Natural killer cell (primary cell): ENCODE measurements around the gene AUTS2. TPM values are rescaled to one million over a fixed set of nuclear protein-coding genes. Genes with fewer than 3 reads are reported as not detected.

Source experiments
- ATAC-seq, 3 donors: fragments of 150-1000 bp in 2 of 3; fragments of 200-7000 bp in 1 of 3; cut with Tn5 transposase; 1 replicate in 1 of 3; 2 replicates in 2 of 3; pipeline ENCODE4 v1.10.0; 2021; ENCODE audit warnings: mild to moderate bottlenecking in 2 of 3, moderate library complexity in 2 of 3
- DNase-seq, 2 donors: peaks; one replicate each; pipeline versions ENCODE4 v3.0.0 to v3.0.0-alpha.2; 2013 to 2021; ENCODE audit warnings: mixed read lengths in 1 of 2
- H3K27ac ChIP-seq: one replicate; pipeline ENCODE4 v1.5.1; 2013; ENCODE audit warnings: mild to moderate bottlenecking, low read length
- H3K27me3 ChIP-seq: one replicate; pipeline ENCODE4 v1.6.1; 2013; ENCODE audit warnings: low read length; ENCODE audit not compliant: control insufficient read depth, insufficient read depth
- H3K36me3 ChIP-seq: one replicate; pipeline ENCODE4 v1.6.1; 2013; ENCODE audit warnings: low read length; ENCODE audit not compliant: control insufficient read depth, insufficient read depth
- H3K4me1 ChIP-seq: one replicate; pipeline ENCODE4 v1.6.1; 2013; ENCODE audit warnings: low read length; ENCODE audit not compliant: control insufficient read depth, insufficient read depth
- H3K4me3 ChIP-seq: one replicate; pipeline ENCODE4 v1.5.1; 2013; ENCODE audit warnings: low read length
- H3K9me3 ChIP-seq: one replicate; pipeline ENCODE4 v1.6.1; 2013; ENCODE audit warnings: low read length; ENCODE audit not compliant: control insufficient read depth, insufficient read depth
- H3K27ac Mint-ChIP-seq, 2 donors: one replicate each; pipeline ENCODE4 v1.8.0; 2022; ENCODE audit warnings: mild to moderate bottlenecking in 2 of 2, mixed read lengths in 2 of 2, moderate library complexity in 1 of 2
- H3K27me3 Mint-ChIP-seq, 2 donors: one replicate each; pipeline ENCODE4 v1.8.0; 2022; ENCODE audit warnings: low read depth in 2 of 2, mixed read lengths in 2 of 2
- H3K36me3 Mint-ChIP-seq: one replicate; pipeline ENCODE4 v1.8.0; 2022; ENCODE audit warnings: mixed read lengths
- H3K4me1 Mint-ChIP-seq, 2 donors: one replicate each; pipeline ENCODE4 v1.8.0; 2022; ENCODE audit warnings: mixed read lengths in 2 of 2
- H3K4me3 Mint-ChIP-seq: one replicate; pipeline ENCODE4 v1.8.0; 2022; ENCODE audit warnings: mild to moderate bottlenecking, moderate library complexity, mixed read lengths
- H3K9me3 Mint-ChIP-seq, 2 donors: one replicate each; pipeline ENCODE4 v1.8.0; 2022; ENCODE audit warnings: mixed read lengths in 2 of 2
- WGBS: methylation state at CpG from one replicate; pipeline ENCODE4 v1.1.7; 2013; ENCODE audit warnings: missing lambda C conversion rate; ENCODE audit not compliant: insufficient coverage; 5-methylcytosine and 5-hydroxymethylcytosine counted together
- intact Hi-C: fragments of 100-400 bp; cut with micrococcal nuclease; formaldehyde crosslinking; loops from one replicate; pipeline ENCODE4 v1.14.2; 2022
- total RNA-seq, 4 donors: library from RNA; stranded (reverse); fragments of 120-200 nt in 1 of 4; gene quantifications; one replicate each; pipeline versions ENCODE4 v1.2.3 to v1.2.4, GENCODE V29; 2013 to 2022
- TF ChIP-seq, protein P1 (sequence below): fragments of 200-600 bp; IDR thresholded peaks from one replicate; pipeline ENCODE4 v1.8.0; 2022; ENCODE audit warnings: antibody characterized with exemption

The AUTS2 gene
- total RNA-seq, 3 donors from 2014 or later (not counting 1 experiment from before 2014, with no cell fraction given) = 147 to 197 (median 155) TPM

GRCh38 chr7:69864274-69864673 lies 266.0 kb downstream of the AUTS2 start:
- WGBS = 87% methylated on average over 1 of the region's 1 CpG
- Mint-ChIP-seq H3K4me3 (no peak overlapping the region), H3K9me3 (no peaks in the 10 kb centered on the region), H3K4me1 (peaks cover 4 to 5% of the 10 kb centered on the region in 2 donors), H3K27me3 (peaks cover 3 to 7% of the 10 kb centered on the region in 2 donors), H3K27ac (no peak overlapping the region), H3K36me3 (peaks cover 6% of the 10 kb centered on the region)
- Histone ChIP-seq H3K4me3 (no peak overlapping the region), H3K27ac (no peak overlapping the region), H3K36me3 (no peaks in the 10 kb centered on the region), H3K4me1 (no peaks in the 10 kb centered on the region), H3K9me3 (no peaks in the 10 kb centered on the region), H3K27me3 (no peaks in the 10 kb centered on the region)
- DNase-seq (no peak), ATAC-seq (no peak)
- TF ChIP-seq, protein P1, sequence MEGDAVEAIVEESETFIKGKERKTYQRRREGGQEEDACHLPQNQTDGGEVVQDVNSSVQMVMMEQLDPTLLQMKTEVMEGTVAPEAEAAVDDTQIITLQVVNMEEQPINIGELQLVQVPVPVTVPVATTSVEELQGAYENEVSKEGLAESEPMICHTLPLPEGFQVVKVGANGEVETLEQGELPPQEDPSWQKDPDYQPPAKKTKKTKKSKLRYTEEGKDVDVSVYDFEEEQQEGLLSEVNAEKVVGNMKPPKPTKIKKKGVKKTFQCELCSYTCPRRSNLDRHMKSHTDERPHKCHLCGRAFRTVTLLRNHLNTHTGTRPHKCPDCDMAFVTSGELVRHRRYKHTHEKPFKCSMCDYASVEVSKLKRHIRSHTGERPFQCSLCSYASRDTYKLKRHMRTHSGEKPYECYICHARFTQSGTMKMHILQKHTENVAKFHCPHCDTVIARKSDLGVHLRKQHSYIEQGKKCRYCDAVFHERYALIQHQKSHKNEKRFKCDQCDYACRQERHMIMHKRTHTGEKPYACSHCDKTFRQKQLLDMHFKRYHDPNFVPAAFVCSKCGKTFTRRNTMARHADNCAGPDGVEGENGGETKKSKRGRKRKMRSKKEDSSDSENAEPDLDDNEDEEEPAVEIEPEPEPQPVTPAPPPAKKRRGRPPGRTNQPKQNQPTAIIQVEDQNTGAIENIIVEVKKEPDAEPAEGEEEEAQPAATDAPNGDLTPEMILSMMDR = no peak
- intact Hi-C loops = no loop called here

- no peaks in the 10 kb centered on the region for H3K9me3 Mint-ChIP-seq
- H3K27ac Mint-ChIP-seq = no peak overlapping the region
- H3K27ac ChIP-seq = no peak overlapping the region
- H3K36me3 ChIP-seq = no peaks in the 10 kb centered on the region
- peaks cover 3% of the 10 kb centered on the region in 2 donors for H3K27me3 Mint-ChIP-seq
- intact Hi-C loops = no loop called here
- no peaks in the 10 kb centered on the region for H3K27me3 ChIP-seq
- peaks cover 0 to 5% of the 10 kb centered on the region in 2 donors for H3K4me1 Mint-ChIP-seq
- H3K4me1 ChIP-seq = no peaks in the 10 kb centered on the region
- H3K4me3 Mint-ChIP-seq = no peak overlapping the region
- TF ChIP-seq, protein P1 = no peak
- WGBS = 53% methylated on average over 3 of the region's 4 CpGs
- peaks cover 1% of the 10 kb centered on the region for H3K36me3 Mint-ChIP-seq
- ATAC-seq (no peak), DNase-seq (no peak)
- no peak overlapping the region for H3K4me3 ChIP-seq
- H3K9me3 ChIP-seq = no peaks in the 10 kb centered on the region
Measured at GRCh38 chr7:69864822-69865221, 266.5 kb downstream of the AUTS2 start.

GRCh38 chr7:69868921-69869320 lies 270.6 kb downstream of the AUTS2 start:
- TF ChIP-seq, protein P1 = no peak
- no peaks in the 10 kb centered on the region for H3K9me3 Mint-ChIP-seq
- Histone ChIP-seq H3K9me3 (no peaks in the 10 kb centered on the region), H3K27me3 (no peaks in the 10 kb centered on the region), H3K27ac (no peak overlapping the region), H3K4me1 (peaks cover 9% of the 10 kb centered on the region), H3K4me3 (no peak overlapping the region), H3K36me3 (no peaks in the 10 kb centered on the region)
- H3K36me3 Mint-ChIP-seq = no peaks in the 10 kb centered on the region
- 86% methylated on average over 4 of the region's 4 CpGs for WGBS
- DNase-seq = no peak
- intact Hi-C loops = no loop called here
- H3K27ac Mint-ChIP-seq = no peak overlapping the region
- peaks cover 0 to 3% of the 10 kb centered on the region in 2 donors for H3K27me3 Mint-ChIP-seq
- no peak overlapping the region for H3K4me3 Mint-ChIP-seq
- H3K4me1 Mint-ChIP-seq = peaks cover 21 to 34% of the 10 kb centered on the region in 2 donors
- no peak for ATAC-seq

DNA sequence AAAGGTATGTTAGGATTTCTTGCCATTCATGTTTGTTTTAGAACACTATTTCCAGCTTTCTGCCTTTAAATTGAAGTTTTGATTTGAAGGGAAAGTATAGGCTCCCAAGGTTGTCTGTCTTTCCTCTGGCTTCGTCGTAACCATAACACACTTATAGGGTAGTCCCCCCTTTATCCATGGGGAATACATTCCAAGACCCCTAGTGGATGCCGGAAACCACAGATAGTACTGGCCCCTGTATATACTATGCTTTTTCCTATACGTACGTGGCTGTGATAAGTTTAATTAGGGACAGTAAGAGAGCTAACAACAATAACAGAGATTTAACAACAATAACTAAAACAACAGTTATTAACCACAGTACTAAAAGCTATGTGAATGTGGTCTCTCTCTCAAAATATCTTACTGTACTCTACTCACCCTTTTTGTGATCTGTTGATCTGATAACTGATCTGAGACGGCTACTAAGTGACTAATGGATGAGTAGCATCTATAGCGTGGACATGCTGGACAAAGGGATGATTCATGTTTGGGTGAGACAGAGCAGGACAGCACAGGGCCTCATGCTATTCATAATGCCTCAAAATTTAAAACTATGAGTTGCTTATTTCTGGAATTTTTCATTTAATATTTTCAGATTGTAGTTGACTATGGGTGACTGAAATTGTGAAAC lies 273.1 kb downstream of the AUTS2 start:
- no peaks in the 10 kb centered on the region for H3K27me3 ChIP-seq
- Mint-ChIP-seq H3K9me3 (no peaks in the 10 kb centered on the region), H3K4me1 (peaks cover 27 to 34% of the 10 kb centered on the region in 2 donors), H3K27ac (peak overlapping the region; percentile 28 to 59), H3K27me3 (no peaks in the 10 kb centered on the region), H3K4me3 (no peak overlapping the region), H3K36me3 (no peaks in the 10 kb centered on the region)
- WGBS = 35% methylated on average over 2 of the region's 7 CpGs
- TF ChIP-seq, protein P1 = peak; percentile 3
- intact Hi-C loops = no loop called here
- H3K4me3 ChIP-seq = no peak overlapping the region
- ATAC-seq = peak in 2 of 3 donors; percentile 18 to 59
- DNase-seq = no peak
- no peaks in the 10 kb centered on the region for H3K36me3 ChIP-seq
- H3K4me1 ChIP-seq = peaks cover 9% of the 10 kb centered on the region
- no peaks in the 10 kb centered on the region for H3K9me3 ChIP-seq
- H3K27ac ChIP-seq = no peak overlapping the region
